ENCODE results near the gene RLN3. TPM values are rescaled to one million over a fixed set of nuclear protein-coding genes. Genes with fewer than 3 reads are reported as not detected.

Gene RLN3
- total and polyA plus RNA-seq, 4 donors, result not detected

GRCh38 chr19:14051980-14052379 is 24.0 kb downstream of the RLN3 start (continued):
- TF ChIP-seq RXRA (IDR thresholded peaks at IDR 0.05) (no peak), HNF4G (IDR thresholded peaks at IDR 0.05) (no peak), ATF3 (IDR thresholded peaks at IDR 0.05) (no peak), EGR1 (IDR thresholded peaks at IDR 0.05; ENCODE audit: low read depth in 2 of 2) (no peak), HNF4A (conservative IDR thresholded peaks at IDR 0.05) (no peak), ZBTB33 (IDR thresholded peaks at IDR 0.05) (no peak)

- 91% methylated on average over 6 of the region's 6 CpGs for WGBS
- no peak overlapping the region for H3K9ac ChIP-seq (ENCODE audit: low read depth in 1 of 2, low read length in 2 of 2)
- TF ChIP-seq RXRA (IDR thresholded peaks at IDR 0.05) (no peak), FOXA1 (IDR thresholded peaks at IDR 0.05) (no peak), GABPA (IDR thresholded peaks at IDR 0.05 in 1 of 2, conservative IDR thresholded peaks at IDR 0.05 in 1 of 2) (no peak)
- H3K4me1 ChIP-seq (ENCODE audit: control insufficient read depth in 4 of 4, insufficient read depth in 4 of 4, low read length in 3 of 4), result no peaks in the 10 kb centered on the region
- H3K27me3 ChIP-seq (ENCODE audit: control insufficient read depth in 4 of 4, insufficient read depth in 4 of 4, low read length in 3 of 4), result no peaks in the 10 kb centered on the region
- H3K4me3 ChIP-seq (ENCODE audit: low read depth in 1 of 3, low read length in 3 of 3), result no peak overlapping the region
- no peak for DNase-seq (ENCODE audit: low spot score)
- H3K27ac ChIP-seq (ENCODE audit: low read depth in 1 of 2, low read length in 2 of 2), result no peak overlapping the region
- peaks cover 7 to 27% (median 12%) of the 10 kb centered on the region in 4 donors for H3K36me3 ChIP-seq (ENCODE audit: control insufficient read depth in 4 of 4, insufficient read depth in 3 of 4, low read depth in 1 of 4, low read length in 3 of 4)
- H3K9me3 ChIP-seq (ENCODE audit: control insufficient read depth in 4 of 4, low read length in 3 of 4), result no peaks in the 10 kb centered on the region
Observed at GRCh38 chr19:14052470-14052869, 24.5 kb downstream of the RLN3 start.

- Histone ChIP-seq H3K9ac (ENCODE audit: low read depth in 1 of 2, low read length in 2 of 2) (no peak overlapping the region), H3K4me1 (ENCODE audit: control insufficient read depth in 4 of 4, insufficient read depth in 4 of 4, low read length in 3 of 4) (peaks cover 0 to 1% (median under 1%) of the 10 kb centered on the region in 4 donors), H3K36me3 (ENCODE audit: control insufficient read depth in 4 of 4, insufficient read depth in 3 of 4, low read depth in 1 of 4, low read length in 3 of 4) (peaks cover 7 to 27% (median 12%) of the 10 kb centered on the region in 4 donors), H3K4me3 (ENCODE audit: low read depth in 1 of 3, low read length in 3 of 3) (no peak overlapping the region), H3K27ac (ENCODE audit: low read depth in 1 of 2, low read length in 2 of 2) (no peak overlapping the region), H3K9me3 (ENCODE audit: control insufficient read depth in 4 of 4, low read length in 3 of 4) (no peaks in the 10 kb centered on the region), H3K27me3 (ENCODE audit: control insufficient read depth in 4 of 4, insufficient read depth in 4 of 4, low read length in 3 of 4) (no peaks in the 10 kb centered on the region)
- whole genome bisulfite sequencing, result 96% methylated on average over 3 of the region's 3 CpGs
- no peak for DNase-seq (ENCODE audit: low spot score)
- TF ChIP-seq TAF1 (conservative IDR thresholded peaks at IDR 0.05) (no peak), RXRA (IDR thresholded peaks at IDR 0.05) (no peak), EGR1 (IDR thresholded peaks at IDR 0.05; ENCODE audit: low read depth in 2 of 2) (no peak), ATF3 (IDR thresholded peaks at IDR 0.05) (no peak), REST (IDR thresholded peaks at IDR 0.05) (no peak), CTCF (IDR thresholded peaks at IDR 0.05; ENCODE audit: low read depth, low read length, missing input control) (no peak), FOXA1 (IDR thresholded peaks at IDR 0.05) (no peak), ZBTB33 (IDR thresholded peaks at IDR 0.05) (no peak), GABPA (IDR thresholded peaks at IDR 0.05 in 1 of 2, conservative IDR thresholded peaks at IDR 0.05 in 1 of 2) (no peak), HNF4G (IDR thresholded peaks at IDR 0.05) (no peak), FOXA2 (IDR thresholded peaks at IDR 0.05) (no peak)
Observed at GRCh38 chr19:14053032-14053431, 25.1 kb downstream of the RLN3 start.

All from liver (tissue), 9 donors.